HEK293T (cell line): Measurements from ENCODE around the gene TBKBP1.

Source experiments
- CTCF ChIA-PET: fragments of 350-600 bp; formaldehyde crosslinking; extraction: SDS; loops from one replicate; lab custom pipeline; 2021; ENCODE audit warnings: antibody characterized with exemption, inconsistent platforms; lab: Yijun Ruan, JAX
- POLR2A ChIA-PET: fragments of 350-600 bp; formaldehyde crosslinking; extraction: SDS; loops from one replicate; lab custom pipeline; 2020; ENCODE audit warnings: antibody characterized with exemption, inconsistent platforms; lab: Yijun Ruan, JAX
- DNase-seq: peaks from one replicate; pipeline ENCODE4 v3.0.0; 2012; ENCODE audit warnings: mixed read lengths; ENCODE audit errors: extremely low spot score
- ARNT ChIP-seq: fragments of 450-650 bp; IDR thresholded peaks from 2 replicates; pipeline ENCODE4 v1.6.1; 2017; ENCODE audit warnings: mild to moderate bottlenecking
- BHLHE40 ChIP-seq: fragments of 450-650 bp; IDR thresholded peaks from 2 replicates; pipeline ENCODE4 v1.6.1; 2016; ENCODE audit warnings: mild to moderate bottlenecking, moderate library complexity, borderline replicate concordance
- CTBP1 ChIP-seq: fragments of 450-650 bp; IDR thresholded peaks from 2 replicates; pipeline ENCODE4 v1.6.1; 2016; ENCODE audit warnings: borderline replicate concordance
- ELF4 ChIP-seq: fragments of 450-650 bp; IDR thresholded peaks from 2 replicates; pipeline ENCODE4 v1.6.1; 2017; ENCODE audit warnings: antibody characterized with exemption
- FOXA1 ChIP-seq: fragments of 450-650 bp; IDR thresholded peaks from 2 replicates; pipeline ENCODE4 v1.6.1; 2016; ENCODE audit warnings: mild to moderate bottlenecking
- FOXK2 ChIP-seq: fragments of 450-650 bp; IDR thresholded peaks from 2 replicates; pipeline ENCODE4 v1.6.1; 2016; ENCODE audit warnings: mild to moderate bottlenecking
- HDGF ChIP-seq: fragments of 450-650 bp; IDR thresholded peaks from 2 replicates; pipeline ENCODE4 v1.6.1; 2017; ENCODE audit warnings: antibody characterized with exemption, borderline replicate concordance
- LEF1 ChIP-seq: fragments of 450-650 bp; IDR thresholded peaks from 2 replicates; pipeline ENCODE4 v1.6.1; 2017; ENCODE audit warnings: mild to moderate bottlenecking, borderline replicate concordance
- NFRKB ChIP-seq: fragments of 450-650 bp; IDR thresholded peaks from 2 replicates; pipeline ENCODE4 v1.6.1; 2016; ENCODE audit warnings: mild to moderate bottlenecking, moderate library complexity
- PKNOX1 ChIP-seq: fragments of 450-650 bp; IDR thresholded peaks from 2 replicates; pipeline ENCODE4 v1.6.1; 2016
- SP1 ChIP-seq: fragments of 450-650 bp; IDR thresholded peaks from 2 replicates; pipeline ENCODE4 v1.6.1; 2017
- SUZ12 ChIP-seq: fragments of 450-650 bp; IDR thresholded peaks from 2 replicates; pipeline ENCODE4 v1.6.1; 2016; ENCODE audit warnings: mild to moderate bottlenecking
- TARDBP ChIP-seq: fragments of 450-650 bp; IDR thresholded peaks from 2 replicates; pipeline ENCODE4 v1.6.1; 2016
- ZNF384 ChIP-seq: fragments of 450-650 bp; IDR thresholded peaks from 2 replicates; pipeline ENCODE4 v1.6.1; 2016

The TBKBP1 gene

GRCh38 chr17:47733047-47733673 lies 39.2 kb downstream of the TBKBP1 start, which contains the start of gene TBX21:
TBX21 (plus strand) TSS chr17:47733236; CDS start chr17:47733455, 219 bp downstream.
- ChIA-PET CTCF (interaction anchor here (0.6 to 2.6 kb wide), 7 partner anchors 8 to 114 kb away, joined by 3 to 10 read pairs (median 5); no protein-coding TSS in a partner anchor), POLR2A (interaction anchor here (0.6 to 1.6 kb wide), 3 partner anchors 12 to 84 kb away, joined by 3 to 10 read pairs (median 3); partner anchors contain the start of gene KPNB1)
- TF ChIP-seq ARNT (no peak), TARDBP (no peak), BHLHE40 (no peak)
- DNase-seq, result peak; percentile 88

- no peak for DNase-seq
- ChIA-PET CTCF (interaction anchor here (1.0 to 2.6 kb wide), 5 partner anchors 8 to 36 kb away, joined by 4 to 10 read pairs (median 5); no protein-coding TSS in a partner anchor), POLR2A (interaction anchor here (1.6 kb wide), 1 partner anchor 85 kb away, joined by 10 read pairs; the partner anchor contains the start of gene KPNB1)
- TF ChIP-seq BHLHE40, result no peak
- no peak for TF ChIP-seq ARNT
- no peak for TF ChIP-seq NFRKB
- no peak for TF ChIP-seq ELF4
- no peak for TF ChIP-seq FOXK2
- no peak for TF ChIP-seq HDGF
- TF ChIP-seq ZNF384, result no peak
- TF ChIP-seq FOXA1, result no peak
- no peak for TF ChIP-seq SUZ12
These were observed 39.9 kb downstream of the TBKBP1 start for GRCh38 chr17:47733674-47734410.

GRCh38 chr17:47735139-47735464 lies 41.1 kb downstream of the TBKBP1 start:
- CTCF ChIA-PET, result interaction anchor here (0.6 kb wide), 1 partner anchor 64 kb away, joined by 3 read pairs; no protein-coding TSS in a partner anchor
- no peak for DNase-seq
- TF ChIP-seq SP1, result no peak
- no peak for TF ChIP-seq SUZ12
- no peak for TF ChIP-seq PKNOX1
- POLR2A ChIA-PET, result interaction anchor here (1.1 kb wide), 1 partner anchor 85 kb away, joined by 3 read pairs; no protein-coding TSS in a partner anchor

- POLR2A ChIA-PET, result interaction anchor here (0.7 to 1.5 kb wide), 3 partner anchors 10 to 86 kb away, joined by 3 read pairs; partner anchors contain the start of gene KPNB1
- no peak for DNase-seq
- TF ChIP-seq TARDBP, result no peak
- TF ChIP-seq FOXK2, result no peak
- no peak for TF ChIP-seq HDGF
- TF ChIP-seq FOXA1, result no peak
- CTCF ChIA-PET, result interaction anchor here (0.6 kb wide), 1 partner anchor 64 kb away, joined by 3 read pairs; no protein-coding TSS in a partner anchor
These were observed 41.6 kb downstream of the TBKBP1 start for GRCh38 chr17:47735536-47736011.

GRCh38 chr17:47736501-47737495 lies 42.8 kb downstream of the TBKBP1 start:
- ChIA-PET POLR2A (interaction anchor here (1.5 kb wide), 1 partner anchor 9 kb away, joined by 3 read pairs; no protein-coding TSS in a partner anchor), CTCF (no interaction called here)
- no peak for TF ChIP-seq PKNOX1
- no peak for TF ChIP-seq FOXA1
- TF ChIP-seq LEF1, result no peak
- TF ChIP-seq SUZ12, result no peak
- no peak for TF ChIP-seq ELF4
- TF ChIP-seq ZNF384, result no peak
- no peak for TF ChIP-seq CTBP1
- no peak for TF ChIP-seq TARDBP
- no peak for TF ChIP-seq HDGF
- DNase-seq, result no peak

- POLR2A ChIA-PET, result no interaction called here
- DNase-seq, result no peak
- TF ChIP-seq NFRKB (no peak), CTBP1 (no peak)
- CTCF ChIA-PET, result interaction anchor here (0.6 kb wide), 1 partner anchor 12 kb away, joined by 3 read pairs; no protein-coding TSS in a partner anchor
These were observed 44.2 kb downstream of the TBKBP1 start for GRCh38 chr17:47738178-47738577.
